HG03039 (cell line): ENCODE results near the gene SACM1L.

ENCODE experiments used
- ATAC-seq: cut with Tn5 transposase; IDR thresholded peaks from one replicate; pipeline ENCODE4 v1.9.1; 2021; ENCODE audit warnings: mild to moderate bottlenecking, moderate library complexity; ENCODE audit not compliant: unreplicated experiment

SACM1L gene

GRCh38 chr3:45688882-45689786 is at the start of gene SACM1L:
SACM1L (plus strand) TSS chr3:45689396; CDS start chr3:45689466, 70 bp downstream.
- peak; percentile 76 for ATAC-seq

- ATAC-seq: no peak
Measured at GRCh38 chr3:45640091-45640507, 49.1 kb upstream of the SACM1L start.

- no peak for ATAC-seq
Measured at GRCh38 chr3:45640724-45641361, 48.4 kb upstream of the SACM1L start.

GRCh38 chr3:45641756-45642155 is 47.4 kb upstream of the SACM1L start:
- no peak for ATAC-seq

GRCh38 chr3:45642731-45643152 is 46.5 kb upstream of the SACM1L start:
- no peak for ATAC-seq

GRCh38 chr3:45644063-45644790 is 45.0 kb upstream of the SACM1L start:
- no peak for ATAC-seq

GRCh38 chr3:45644791-45645201 is 44.4 kb upstream of the SACM1L start:
- no peak for ATAC-seq

- no peak for ATAC-seq
Measured at GRCh38 chr3:45646051-45646585, 43.1 kb upstream of the SACM1L start.

- no peak for ATAC-seq
Measured at GRCh38 chr3:45647148-45647619, 42.0 kb upstream of the SACM1L start.

GRCh38 chr3:45653205-45653604 is 36.0 kb upstream of the SACM1L start:
- no peak for ATAC-seq

- ATAC-seq: no peak
Measured at GRCh38 chr3:45654397-45654944, 34.7 kb upstream of the SACM1L start.

GRCh38 chr3:45655906-45656305 is 33.3 kb upstream of the SACM1L start:
- no peak for ATAC-seq

- peak; percentile 45 for ATAC-seq
Measured at GRCh38 chr3:45656575-45657363, 32.4 kb upstream of the SACM1L start.

GRCh38 chr3:45657853-45658252 is 31.3 kb upstream of the SACM1L start:
- peak; percentile 47 for ATAC-seq

GRCh38 chr3:45659661-45660566 is 29.3 kb upstream of the SACM1L start:
- ATAC-seq: no peak

GRCh38 chr3:45660567-45660901 is 28.7 kb upstream of the SACM1L start:
- no peak for ATAC-seq

GRCh38 chr3:45664578-45664977 is 24.6 kb upstream of the SACM1L start:
- peak; percentile 62 for ATAC-seq

GRCh38 chr3:45665101-45665572 is 24.1 kb upstream of the SACM1L start:
- ATAC-seq: no peak
